Head of caudate nucleus (tissue), 42 donors: Measurements from ENCODE around the gene SERINC2.
A peak's percentile ranks its signal among the peaks of the same experiment; 100 is the strongest.
"Not testable (repeated sequence)": the region's sequence is repeated elsewhere in the genome, so short reads cannot be mapped to it uniquely, and the experiment has no call there.

Source experiments
- DNase-seq, 42 donors: peaks; one replicate each; pipeline versions ENCODE4 v3.0.0 to v3.0.0-alpha.2; 2020 to 2021; ENCODE audit warnings: mixed read lengths in 7 of 42
- intact Hi-C: fragments of 100-400 bp; cut with DNase I; formaldehyde crosslinking; loops from one replicate; pipeline ENCODE4 v1.15.0; 2022

Gene SERINC2

DNA sequence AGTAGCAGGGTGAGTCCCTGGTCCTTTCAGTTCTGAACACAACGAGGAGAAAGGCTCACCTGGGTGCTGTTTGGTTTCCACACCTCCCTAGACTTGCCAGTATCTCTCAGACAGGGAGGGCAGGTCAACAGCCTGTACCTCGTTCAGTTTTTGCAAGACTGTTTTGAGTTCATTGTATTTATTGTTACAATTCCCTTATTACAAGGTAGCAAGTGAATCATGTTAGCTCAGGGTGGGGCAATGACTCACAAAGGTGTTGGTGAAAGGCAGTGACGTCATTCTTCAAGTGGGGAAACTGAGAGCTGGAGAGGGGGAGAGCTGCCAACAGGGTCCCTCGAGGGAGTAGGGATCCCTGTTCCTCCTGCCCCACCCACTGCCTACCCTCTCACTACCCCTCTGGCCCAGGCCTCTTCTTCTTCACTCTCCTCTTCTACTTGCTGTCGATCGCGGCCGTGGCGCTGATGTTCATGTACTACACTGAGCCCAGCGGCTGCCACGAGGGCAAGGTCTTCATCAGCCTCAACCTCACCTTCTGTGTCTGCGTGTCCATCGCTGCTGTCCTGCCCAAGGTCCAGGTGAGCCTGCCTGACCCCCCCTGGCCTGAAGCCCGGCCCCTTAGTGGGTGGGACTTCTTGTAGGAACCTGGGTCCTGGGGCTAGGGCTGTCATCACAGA lies 13.4 kb downstream of the SERINC2 start:
- intact Hi-C loops = no loop called here
- no peak for DNase-seq

DNA sequence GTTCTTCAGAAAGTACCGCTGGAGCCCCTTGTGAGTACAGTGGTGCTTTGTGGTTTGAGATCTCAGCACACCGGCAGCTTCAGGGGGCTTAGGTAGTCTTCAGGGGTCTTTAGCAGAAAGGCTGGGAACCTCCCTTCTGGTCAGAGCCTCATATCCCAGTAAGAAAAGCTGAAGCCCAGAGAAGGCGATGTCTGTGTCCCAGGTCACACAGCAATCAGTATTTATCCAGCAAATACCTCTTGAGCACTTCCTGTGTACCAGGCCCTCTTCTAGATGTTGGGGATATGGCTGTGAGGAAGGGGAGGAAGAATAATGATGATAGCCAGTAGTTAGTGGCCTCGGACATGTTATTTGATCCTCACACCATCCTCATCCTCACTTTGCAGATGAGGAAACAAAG lies 14.3 kb downstream of the SERINC2 start:
- no peak for DNase-seq
- intact Hi-C loops = no loop called here

DNA sequence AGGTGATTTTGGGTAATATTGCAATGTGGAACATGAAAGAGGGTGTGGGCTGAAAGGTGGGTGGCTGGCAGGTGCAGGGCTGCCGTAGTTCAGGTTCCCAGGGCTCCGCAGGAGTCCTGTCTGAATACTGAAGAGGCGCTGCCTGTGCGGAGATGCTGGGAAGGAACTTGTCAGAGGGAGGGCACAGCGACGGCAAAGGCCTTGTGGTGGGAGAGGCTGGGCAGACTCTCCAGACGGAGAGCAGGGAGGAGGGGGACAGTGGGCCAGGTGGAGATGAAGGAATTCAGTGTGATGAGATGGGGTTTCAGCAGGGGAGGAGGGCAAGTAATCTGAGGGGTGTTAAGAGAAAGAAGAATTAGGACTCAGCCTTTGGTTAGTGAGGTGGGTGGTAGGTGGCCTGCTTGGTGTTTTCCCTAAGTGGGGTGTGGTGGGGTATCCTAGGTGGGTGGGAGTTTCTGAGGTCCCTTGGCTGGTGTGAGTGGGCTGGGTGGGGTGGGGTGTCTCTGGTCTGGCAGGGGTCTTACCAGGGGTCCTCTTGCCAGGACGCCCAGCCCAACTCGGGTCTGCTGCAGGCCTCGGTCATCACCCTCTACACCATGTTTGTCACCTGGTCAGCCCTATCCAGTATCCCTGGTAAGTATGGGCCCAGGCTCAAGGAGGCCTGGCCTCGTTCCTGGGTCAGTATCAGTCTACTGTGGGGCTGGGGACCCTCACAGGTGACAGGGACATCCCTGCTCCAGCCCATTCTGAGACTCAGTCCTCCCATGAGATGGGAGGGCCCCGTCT lies 15.6 kb downstream of the SERINC2 start:
- intact Hi-C loops = no loop called here
- peak in 2 of 42 donors; percentile 6 to 27 for DNase-seq

DNA sequence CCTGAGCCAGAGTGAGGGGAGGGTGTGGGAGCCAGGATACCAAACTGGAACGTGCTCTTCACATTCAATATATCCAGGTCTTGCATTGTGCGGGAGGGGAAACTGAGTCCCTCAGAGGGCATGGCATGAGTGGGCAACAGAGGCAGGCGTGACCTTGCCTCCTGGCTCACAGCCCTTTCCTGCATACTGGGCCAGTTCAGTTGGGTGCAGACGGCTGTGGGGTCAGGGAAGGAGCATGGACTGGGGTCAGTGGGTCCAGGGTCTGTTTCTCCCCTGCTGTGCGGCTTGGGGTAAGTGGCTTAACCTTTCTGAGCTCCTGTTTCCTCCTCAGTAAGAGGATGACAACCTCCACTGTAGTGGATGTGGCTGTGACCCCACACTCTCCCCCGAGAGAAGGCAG lies 16.6 kb downstream of the SERINC2 start:
- DNase-seq = no peak
- intact Hi-C loops = no loop called here

DNA sequence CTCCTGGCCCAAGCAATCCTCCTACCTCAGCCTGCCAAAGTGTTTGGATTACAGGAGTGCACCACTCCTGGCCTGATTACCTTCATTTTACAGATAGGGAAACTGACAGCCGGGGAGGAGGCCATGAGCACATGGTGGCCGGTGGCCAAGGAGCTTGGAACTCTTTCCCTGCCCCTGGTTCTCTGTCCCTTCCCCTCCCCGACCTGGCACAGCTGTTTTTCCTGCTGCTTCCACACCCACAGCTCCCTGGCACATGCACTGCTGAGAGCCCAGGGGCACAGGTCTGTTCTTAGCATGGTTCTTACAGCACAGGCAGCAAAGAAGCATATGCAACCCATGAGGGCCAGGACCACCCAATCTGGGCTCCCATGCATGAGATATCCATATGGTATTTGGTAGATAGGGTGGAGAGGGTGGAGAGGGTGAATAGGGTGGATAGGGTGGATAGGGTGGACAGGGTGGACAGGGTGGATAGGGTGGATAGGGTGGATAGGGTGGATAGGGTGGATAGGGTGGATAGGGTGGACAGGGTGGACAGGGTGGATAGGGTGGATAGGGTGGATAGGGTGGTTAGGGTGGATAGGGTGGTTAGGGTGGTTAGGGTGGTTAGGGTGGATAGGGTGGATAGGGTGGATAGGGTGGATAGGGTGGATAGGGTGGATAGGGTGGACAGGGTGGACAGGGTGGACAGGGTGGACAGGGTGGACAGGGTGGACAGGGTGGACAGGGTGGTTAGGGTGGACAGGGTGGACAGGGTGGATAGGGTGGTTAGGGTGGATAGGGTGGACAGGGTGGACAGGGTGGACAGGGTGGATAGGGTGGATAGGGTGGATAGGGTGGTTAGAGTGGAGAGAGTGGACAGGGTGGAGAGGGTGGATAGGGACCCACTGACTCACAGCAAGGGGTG lies 18.6 kb downstream of the SERINC2 start:
- intact Hi-C loops = not testable (repeated sequence)

DNA sequence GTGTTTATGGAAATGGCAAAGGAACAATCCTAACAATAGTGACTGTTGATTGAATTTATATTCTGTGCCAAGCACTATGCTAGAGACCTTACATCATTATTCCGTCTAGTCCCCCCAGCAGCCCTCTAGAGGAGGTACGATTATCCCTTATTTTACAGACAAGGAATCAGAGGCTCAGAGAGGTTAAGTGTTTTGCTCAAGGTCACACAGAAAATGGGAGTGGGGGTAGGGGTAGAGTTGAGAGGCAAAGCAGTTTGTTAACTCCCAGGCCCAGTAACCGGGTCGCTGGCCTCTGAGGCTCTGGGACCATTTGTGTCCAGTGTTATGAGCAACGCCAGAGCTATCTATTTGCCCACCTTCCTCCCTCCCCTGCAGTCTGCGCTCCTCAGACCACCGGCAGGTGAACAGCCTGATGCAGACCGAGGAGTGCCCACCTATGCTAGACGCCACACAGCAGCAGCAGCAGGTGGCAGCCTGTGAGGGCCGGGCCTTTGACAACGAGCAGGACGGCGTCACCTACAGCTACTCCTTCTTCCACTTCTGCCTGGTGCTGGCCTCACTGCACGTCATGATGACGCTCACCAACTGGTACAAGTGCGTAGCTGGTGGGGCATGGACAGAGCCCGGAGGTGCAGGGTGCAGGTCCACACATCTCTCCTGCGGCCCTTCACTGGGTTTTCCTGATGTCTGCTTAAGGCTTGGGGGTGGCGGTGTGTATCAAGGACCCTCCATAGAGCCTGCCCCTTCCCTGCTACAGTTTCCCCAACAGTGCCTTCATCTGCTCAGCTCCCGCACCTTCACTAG lies 19.8 kb downstream of the SERINC2 start:
- intact Hi-C loops = no loop called here
- peak in 3 of 42 donors; percentile 17 to 31 (median 25) for DNase-seq

More for the DNA sequence above, 18.6 kb downstream of the SERINC2 start:
- peak in 1 of 42 donors; percentile 18 for DNase-seq

DNA sequence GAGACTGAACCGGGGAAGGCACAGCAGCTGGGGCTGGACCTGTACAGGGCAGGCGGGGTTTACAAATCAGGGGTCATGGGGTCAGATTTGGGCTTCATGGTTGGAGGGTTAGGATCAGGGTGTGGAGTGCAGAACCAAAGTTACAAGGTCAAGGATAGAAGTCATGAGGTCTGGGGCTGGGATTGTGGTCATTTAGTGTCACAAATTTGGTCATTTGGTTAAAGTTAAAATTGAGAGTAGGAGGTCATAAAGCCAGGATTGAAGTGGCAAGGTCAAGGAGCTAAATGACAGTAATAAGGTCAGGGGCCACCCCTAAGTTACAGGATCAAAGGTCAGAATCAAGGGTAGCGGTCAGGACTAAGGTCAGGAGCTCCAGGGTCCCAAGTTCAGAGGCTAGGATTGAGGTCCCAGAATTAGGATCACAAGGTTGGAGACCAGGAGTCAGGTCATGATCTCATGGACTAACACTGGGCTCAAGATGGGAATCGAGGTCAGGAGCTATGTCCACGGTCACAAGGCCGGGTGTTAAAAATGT lies 20.4 kb downstream of the SERINC2 start:
- DNase-seq = peak in 3 of 42 donors; percentile 1 to 32 (median 9)
- intact Hi-C loops = no loop called here

DNA sequence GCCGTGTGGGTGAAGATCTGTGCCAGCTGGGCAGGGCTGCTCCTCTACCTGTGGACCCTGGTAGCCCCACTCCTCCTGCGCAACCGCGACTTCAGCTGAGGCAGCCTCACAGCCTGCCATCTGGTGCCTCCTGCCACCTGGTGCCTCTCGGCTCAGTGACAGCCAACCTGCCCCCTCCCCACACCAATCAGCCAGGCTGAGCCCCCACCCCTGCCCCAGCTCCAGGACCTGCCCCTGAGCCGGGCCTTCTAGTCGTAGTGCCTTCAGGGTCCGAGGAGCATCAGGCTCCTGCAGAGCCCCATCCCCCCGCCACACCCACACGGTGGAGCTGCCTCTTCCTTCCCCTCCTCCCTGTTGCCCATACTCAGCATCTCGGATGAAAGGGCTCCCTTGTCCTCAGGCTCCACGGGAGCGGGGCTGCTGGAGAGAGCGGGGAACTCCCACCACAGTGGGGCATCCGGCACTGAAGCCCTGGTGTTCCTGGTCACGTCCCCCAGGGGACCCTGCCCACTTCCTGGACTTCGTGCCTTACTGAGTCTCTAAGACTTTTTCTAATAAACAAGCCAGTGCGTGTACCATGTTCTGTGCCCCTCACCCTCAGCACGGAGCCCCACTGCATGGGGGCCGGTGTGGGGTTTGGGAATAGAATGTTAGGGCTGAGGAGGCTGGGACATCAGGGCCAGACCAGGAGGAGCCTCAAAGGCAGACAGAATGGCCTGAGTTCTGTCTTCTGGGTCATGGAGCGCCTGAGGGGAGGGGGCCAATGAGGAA lies 21.3 kb downstream of the SERINC2 start:
- intact Hi-C loops = no loop called here
- DNase-seq = peak in 5 of 42 donors; percentile 14 to 44 (median 32)

DNA sequence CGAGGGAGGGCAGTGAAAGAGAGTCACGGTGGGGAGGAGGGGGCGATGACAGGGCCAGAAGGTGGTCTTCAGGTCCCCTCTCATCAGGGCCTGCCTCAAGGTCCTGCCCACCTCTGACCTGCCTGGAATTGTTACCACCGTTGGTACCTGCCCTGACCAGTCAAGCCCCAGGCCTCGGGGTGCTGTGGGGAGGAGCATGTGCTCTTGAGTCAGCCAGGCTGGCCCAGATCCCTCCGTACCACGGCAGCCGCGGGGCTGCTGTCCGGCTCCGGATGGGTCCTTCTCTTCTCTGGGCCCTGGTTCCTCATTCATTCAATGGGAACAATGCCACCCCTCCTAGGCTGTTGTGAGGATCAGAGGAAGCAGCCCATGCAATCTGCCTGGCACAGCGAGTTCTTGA lies 22.0 kb downstream of the SERINC2 start:
- DNase-seq = peak in 3 of 42 donors; percentile 32 to 41 (median 33)
- intact Hi-C loops = no loop called here

DNA sequence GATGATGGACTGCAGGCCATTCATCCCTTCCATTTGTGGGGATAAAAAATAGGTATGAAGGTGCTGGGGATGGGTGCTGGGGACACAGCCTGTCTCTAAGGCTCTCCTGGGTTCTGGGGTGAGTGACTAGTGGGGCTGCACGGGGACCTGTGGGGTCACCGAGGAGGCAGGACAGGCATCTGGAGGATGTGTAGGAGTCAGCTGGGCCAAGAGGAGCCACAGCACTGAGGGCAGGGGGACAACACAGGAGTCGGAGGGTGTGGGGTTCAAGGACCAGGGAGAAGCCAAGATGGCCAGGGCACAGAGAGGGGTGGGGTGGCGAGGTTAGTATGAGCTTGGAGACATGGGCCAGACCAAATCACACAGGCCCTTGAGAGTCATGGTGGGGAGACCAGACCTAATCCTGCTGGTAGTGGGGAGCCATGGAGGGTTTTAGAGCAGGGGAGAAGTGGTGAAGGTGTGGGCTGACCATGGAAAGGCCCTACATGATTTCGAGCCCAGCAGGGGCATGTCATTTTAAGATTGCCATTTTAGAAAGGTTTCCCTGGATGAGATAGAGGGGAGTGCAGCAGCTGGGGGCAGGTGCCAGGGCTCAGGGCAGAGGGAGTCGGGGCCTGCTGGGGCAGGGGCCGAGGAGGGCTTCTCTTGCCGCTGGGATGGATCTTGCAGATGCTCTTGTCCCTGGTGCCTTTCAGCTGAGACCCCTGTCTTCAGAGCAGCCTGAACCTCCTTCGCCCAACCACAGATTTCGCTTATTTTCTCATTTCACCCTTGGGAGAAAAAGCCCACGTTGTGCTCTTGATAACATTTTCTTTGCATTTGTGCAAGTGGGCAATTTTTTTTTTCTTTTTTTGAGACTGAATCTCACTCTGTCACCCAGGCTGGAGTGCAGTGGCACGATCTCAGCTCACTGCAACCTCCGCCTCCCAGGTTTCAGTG lies 22.7 kb downstream of the SERINC2 start:
- DNase-seq = peak in 3 of 42 donors; percentile 22 to 33 (median 31)
- intact Hi-C loops = no loop called here

DNA sequence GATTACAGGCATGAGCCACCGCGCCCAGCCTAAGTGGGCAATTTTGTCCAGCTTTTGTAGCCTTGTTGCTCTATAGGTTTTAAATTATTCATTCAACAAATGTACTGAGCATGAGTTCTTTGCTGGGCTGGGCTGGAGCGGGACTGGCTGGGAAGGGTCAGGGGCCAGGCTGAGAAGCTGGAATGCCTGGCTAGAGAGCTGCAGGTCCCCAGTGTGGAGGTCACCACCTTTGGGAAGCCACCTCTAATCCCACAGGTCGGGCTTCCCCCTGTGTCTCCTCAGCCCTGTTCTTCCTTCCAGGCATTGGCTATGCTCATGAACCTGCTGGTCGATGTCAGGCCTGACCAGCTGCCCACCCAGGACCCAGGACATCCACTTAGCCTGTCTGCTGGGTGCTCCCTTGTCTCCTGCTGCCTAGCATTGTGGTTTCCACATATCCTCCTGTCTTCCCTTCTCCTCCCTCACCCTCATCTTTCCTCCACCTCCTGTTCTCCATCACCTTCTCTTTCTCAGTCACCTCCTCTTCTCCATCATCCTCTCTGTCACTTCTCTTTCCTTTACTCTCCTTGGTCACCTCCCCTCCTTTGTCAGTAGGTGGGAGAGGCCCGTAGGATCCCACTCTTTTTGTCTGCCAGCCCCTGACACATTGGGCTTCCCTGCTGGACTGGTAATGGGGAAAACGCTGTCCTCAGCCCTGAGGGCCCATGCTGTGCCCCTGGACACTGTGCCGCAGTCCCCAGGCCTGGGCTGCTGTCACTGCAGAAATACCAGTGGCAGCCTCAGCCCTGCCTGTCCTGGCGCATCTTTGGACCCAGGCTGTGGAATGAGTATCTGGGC lies 23.8 kb downstream of the SERINC2 start:
- peak in 1 of 42 donors; percentile 24 for DNase-seq
- intact Hi-C loops = no loop called here

DNA sequence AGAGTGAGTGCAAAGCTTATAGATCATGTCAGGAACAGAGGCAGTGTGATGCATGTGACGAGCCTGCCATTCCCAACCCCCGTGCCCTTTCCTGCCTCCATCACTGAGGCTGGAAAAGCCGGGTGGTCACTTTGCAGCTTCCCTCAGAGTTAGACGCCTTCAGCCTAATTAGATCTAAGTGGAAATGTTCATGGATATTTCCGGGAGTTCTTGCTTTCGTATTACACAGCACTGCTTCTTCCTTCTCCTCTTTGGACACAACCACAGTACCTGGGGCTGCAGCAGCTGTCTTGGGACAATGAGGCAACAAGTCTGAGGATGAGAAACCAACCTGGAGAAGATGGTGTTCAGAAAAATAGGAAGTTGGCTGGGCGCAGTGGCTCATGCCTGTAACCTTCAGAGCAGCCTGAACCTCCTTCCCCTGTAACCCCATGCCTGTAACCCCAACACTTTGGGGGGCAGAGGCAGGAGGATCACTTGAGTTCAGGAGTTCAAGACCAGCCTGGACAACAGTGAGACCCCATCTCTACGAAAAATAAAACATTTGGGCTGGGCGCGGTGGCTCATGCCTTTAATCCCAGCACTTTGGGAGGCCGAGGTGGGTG lies 24.5 kb downstream of the SERINC2 start:
- peak in 1 of 42 donors; percentile 26 for DNase-seq
- intact Hi-C loops = no loop called here

DNA sequence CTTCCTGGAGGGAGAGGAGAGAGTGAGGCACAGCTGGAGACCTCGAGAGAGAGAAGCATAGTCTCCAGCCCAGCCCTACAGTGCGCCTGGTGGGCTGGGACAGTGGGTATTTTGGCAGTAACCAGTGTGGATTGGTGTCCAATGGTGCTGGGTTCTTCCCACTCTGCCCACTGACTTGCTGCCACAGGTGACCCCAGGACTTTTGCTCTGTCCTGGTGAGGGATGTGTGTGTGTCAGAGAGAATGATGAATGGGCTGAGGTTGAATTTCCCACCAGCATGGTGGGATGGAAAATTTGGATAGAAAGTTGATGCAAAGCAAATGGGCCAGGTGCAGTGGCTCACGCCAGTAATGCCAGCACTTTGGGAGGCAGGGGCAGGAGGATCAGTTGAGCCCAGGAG lies 26.3 kb downstream of the SERINC2 start:
- no peak for DNase-seq
- intact Hi-C loops = no loop called here

DNA sequence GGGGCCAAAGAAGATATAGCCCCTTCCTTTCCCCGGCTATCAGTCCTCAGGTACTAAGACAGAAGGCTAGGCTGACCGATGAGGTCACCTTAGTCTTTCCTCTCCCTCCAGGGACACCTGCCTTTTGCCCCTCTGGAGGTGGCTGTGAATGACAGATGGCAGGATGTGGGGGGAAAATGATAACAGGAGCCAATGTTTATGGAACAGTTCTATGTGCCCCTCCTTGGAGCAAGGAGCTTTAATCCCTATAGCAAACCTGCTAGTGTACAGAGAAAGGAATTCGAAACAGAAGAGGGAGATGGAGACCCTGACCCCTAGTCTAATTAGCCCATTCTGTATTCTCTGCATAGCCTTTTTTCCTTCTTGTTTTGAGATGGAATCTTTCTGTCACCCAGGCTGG lies 28.1 kb downstream of the SERINC2 start:
- intact Hi-C loops = no loop called here

DNA sequence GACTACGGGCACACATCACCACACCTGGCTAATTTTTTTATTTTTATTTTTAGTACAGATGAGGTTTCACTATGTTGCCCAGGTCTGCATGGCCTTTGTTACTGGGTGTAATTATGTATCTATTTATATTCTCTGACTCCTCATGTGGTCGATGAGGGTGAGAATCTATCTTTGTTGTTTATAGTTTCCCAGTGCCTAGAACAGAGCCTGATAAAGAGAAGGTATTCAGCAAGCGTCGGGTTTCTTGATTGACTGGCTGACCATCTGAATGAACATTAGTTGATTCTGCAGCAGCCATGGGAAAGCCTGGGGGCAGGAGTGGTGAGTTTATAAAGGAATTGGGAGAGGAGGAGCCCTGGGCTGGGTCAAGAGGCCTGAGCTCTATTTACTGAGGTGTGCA lies 28.5 kb downstream of the SERINC2 start:
- DNase-seq = no peak
- intact Hi-C loops = no loop called here

More for the DNA sequence above, 28.1 kb downstream of the SERINC2 start:
- no peak for DNase-seq
